Fibroblast of lung (primary cell): ENCODE measurements around the gene FOXL3.
"Not testable (repeated sequence)": the region's sequence is repeated elsewhere in the genome, so short reads cannot be mapped to it uniquely, and the experiment has no call there.

ENCODE experiments used
- EZH2 ChIP-seq: IDR thresholded peaks from 2 replicates; pipeline ENCODE4 v1.5.1; 2012; ENCODE audit warnings: low read length, control low read depth, mild to moderate bottlenecking; ENCODE audit errors: missing control alignments
- TF ChIP-seq, protein P1 (sequence below), 2 donors: IDR thresholded peaks in 1 of 2; conservative IDR thresholded peaks in 1 of 2; 1 replicate in 1 of 2; 2 replicates in 1 of 2; pipeline ENCODE4 v1.5.1; 2011 to 2012; ENCODE audit warnings: low read length in 2 of 2, control low read depth in 1 of 2, inconsistent platforms in 1 of 2, low read depth in 1 of 2, mild to moderate bottlenecking in 1 of 2

DNA sequence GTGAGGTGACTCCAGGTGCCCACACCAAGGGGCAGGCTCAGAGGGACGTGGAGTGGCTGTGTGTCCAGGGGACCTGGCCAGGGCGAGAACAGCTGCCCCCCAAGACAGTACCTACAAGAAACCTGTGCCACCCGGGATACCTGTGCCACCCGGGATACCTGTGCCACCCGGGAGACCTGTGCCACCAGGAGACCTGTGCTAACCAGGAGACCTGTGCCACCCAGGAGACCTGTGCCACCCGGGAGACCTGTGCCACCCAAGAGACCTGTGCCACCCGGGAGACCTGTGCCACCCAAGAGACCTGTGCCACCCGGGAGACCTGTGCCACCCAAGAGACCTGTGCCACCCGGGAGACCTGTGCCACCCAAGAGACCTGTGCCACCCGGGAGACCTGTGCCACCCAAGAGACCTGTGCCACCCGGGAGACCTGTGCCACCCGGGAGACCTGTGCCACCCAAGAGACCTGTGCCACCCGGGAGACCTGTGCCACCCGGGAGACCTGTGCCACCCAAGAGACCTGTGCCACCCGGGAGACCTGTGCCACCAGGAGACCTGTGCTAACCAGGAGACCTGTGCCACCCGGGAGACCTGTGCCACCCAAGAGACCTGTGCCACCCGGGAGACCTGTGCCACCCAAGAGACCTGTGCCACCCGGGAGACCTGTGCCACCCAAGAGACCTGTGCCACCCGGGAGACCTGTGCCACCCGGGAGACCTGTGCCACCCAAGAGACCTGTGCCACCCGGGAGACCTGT, 47.0 kb upstream of the FOXL3 start:
- TF ChIP-seq, protein P1, sequence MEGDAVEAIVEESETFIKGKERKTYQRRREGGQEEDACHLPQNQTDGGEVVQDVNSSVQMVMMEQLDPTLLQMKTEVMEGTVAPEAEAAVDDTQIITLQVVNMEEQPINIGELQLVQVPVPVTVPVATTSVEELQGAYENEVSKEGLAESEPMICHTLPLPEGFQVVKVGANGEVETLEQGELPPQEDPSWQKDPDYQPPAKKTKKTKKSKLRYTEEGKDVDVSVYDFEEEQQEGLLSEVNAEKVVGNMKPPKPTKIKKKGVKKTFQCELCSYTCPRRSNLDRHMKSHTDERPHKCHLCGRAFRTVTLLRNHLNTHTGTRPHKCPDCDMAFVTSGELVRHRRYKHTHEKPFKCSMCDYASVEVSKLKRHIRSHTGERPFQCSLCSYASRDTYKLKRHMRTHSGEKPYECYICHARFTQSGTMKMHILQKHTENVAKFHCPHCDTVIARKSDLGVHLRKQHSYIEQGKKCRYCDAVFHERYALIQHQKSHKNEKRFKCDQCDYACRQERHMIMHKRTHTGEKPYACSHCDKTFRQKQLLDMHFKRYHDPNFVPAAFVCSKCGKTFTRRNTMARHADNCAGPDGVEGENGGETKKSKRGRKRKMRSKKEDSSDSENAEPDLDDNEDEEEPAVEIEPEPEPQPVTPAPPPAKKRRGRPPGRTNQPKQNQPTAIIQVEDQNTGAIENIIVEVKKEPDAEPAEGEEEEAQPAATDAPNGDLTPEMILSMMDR (conservative IDR thresholded peaks at IDR 0.05 in 1 of 2, IDR thresholded peaks at IDR 0.05 in 1 of 2; ENCODE audit: low read depth in 1 of 2, low read length in 2 of 2) = not testable (repeated sequence)
- not testable (repeated sequence) for TF ChIP-seq EZH2
